HuH-7 (cell line): ENCODE results near the gene FGGY.
A peak's percentile ranks its signal among the peaks of the same experiment; 100 is the strongest.
"Not testable (repeated sequence)": the region's sequence is repeated elsewhere in the genome, so short reads cannot be mapped to it uniquely, and the experiment has no call there.

Experiments used
- DNase-seq: peaks from one replicate; pipeline ENCODE4 v3.0.0; 2011; ENCODE audit warnings: low spot score

Gene FGGY

GRCh38 chr1:59549903-59550302 is 253.0 kb downstream of the FGGY start:
- peak; percentile 12 for DNase-seq

DNA sequence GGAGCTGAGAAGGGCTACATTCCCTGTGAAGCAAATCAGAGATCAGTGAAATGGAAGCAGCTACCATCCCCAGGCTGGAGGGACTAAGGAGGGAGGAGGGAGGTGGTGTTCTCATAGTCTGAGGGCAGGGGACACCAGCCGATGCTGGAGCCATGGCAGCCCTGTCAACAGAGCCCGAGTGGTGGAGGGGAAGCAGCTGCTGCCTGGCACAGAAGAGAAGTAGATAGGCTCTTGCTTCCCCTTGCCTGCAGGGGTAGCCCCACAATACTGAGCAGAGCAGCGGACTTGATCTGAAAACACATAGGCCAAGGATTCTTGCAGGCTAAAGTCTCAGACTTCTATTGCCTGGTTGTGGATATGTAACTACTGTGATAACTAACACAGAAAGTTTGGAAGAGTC is 255.1 kb downstream of the FGGY start:
- no peak for DNase-seq

DNA sequence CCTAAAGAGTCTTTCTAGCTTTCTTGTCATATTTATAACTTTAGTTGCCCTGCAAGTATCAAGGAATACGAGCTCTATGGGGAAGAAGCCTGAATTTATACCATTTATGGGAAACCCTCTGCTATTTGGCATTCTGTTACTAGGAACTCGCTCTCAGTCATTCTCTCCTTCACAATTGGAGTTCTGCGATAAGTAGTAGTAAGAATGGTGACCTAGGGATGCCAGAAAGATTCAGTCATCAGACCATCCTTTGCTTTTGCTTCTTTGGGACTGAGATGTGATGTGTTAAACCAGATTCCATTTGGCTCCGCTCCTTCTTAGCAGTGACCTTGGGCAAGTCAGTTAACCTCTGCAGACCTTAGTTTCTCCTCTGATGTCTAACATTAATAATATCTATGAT is 256.5 kb downstream of the FGGY start:
- no peak for DNase-seq

DNA sequence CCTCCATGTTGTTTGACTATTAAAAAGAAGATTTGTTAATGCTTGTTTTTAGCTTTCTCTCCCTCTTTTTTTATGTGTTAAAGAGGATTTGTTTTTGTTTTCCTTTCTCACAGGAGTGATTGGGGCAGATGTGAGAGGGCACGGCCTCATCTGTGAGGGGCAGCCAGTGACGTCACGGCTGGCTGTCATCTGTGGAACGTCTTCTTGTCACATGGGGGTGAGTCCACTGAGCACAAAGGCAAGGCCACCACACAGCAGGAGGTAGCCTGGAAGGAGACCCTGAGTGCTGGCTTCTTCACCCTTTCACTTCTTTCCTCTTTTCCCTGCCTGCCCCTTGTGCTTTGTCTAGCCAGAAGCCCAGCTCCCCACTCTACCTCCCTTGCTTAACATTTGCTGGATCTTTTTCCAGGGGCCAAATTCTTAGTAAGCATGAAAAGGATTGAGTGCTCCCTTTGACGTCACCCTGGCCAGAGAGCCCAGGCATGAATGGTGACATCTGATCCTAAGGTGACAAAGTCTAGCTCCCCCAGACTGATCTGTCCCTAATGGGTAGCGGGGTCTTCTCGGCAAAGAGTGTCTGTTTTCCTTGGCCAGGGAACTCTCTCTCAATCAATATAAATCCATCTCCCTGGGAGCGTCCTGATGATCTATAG is 257.2 kb downstream of the FGGY start:
- DNase-seq = no peak

DNA sequence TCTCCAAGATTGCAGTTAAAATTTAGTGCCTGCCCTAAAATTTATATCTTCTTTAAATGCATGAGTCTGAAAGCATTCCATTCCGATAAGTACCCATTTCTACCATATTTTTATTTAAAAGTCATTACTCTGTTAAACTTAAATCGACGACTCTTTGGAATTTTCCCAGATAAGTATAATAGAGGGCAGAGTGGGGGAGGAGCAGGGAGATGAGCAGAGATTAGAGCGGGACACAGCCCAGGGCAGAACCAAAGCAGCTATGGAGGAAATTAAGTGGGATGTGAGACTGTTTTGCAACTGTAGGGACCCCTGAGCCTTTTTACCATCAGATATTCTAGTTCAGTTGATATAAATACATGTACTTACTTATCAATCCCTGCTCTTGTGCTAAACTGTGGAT is 257.9 kb downstream of the FGGY start:
- no peak for DNase-seq

- no peak for DNase-seq
These were observed 259.5 kb downstream of the FGGY start for GRCh38 chr1:59556398-59556797.

DNA sequence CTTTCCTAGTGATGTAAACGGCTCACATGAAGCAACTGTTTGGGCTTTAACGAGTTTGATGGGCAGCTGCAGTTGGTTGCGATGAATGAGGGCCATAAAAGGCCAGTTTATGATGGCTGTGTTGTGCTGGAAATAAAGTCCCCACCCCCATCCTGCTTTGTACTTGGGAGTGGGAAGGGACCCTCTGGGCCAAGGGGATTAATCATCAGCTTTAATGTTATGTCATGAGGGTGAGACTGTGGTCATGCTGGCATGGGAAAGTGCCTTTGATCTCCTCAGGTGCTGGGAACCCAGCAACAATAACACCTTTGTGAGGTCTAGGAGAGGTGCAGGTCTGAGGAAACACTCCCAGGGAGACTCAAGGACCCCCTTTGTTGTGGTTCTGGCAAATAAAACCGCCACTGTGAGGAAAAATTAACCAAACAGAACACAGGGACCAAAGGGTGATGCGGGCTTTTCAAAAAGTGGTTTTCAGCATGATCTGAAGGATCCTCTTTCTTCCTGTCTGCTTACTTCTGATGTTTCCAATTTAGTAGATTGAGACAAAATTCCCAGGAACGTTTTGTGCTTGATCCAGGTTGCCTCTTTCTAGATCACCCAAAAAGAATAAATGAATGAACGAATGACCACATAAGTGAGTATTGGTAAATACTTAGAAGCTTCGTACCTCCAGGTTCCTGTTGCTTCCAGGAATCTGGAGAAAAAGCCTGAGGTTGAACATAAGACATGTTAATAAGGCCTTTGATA is 260.1 kb downstream of the FGGY start:
- peak; percentile 39 for DNase-seq

DNA sequence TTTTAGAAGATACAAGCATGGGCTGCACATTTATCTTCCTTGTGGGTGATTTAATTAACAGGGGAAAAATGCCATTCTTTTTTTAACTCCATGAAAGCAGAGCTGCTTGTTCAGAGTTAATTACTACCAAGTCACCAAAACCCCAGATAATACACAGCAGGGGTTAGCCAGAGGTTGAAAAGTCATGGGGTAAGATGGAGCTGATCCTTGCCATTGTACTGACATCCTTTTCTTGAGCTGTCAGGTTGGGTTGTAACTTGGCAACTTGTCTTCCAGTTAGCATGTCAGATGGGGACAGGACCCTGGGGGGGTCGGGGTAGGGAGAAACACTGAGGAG is 260.6 kb downstream of the FGGY start:
- no peak for DNase-seq

GRCh38 chr1:59558580-59558979 is 261.7 kb downstream of the FGGY start:
- DNase-seq = not testable (repeated sequence)

DNA sequence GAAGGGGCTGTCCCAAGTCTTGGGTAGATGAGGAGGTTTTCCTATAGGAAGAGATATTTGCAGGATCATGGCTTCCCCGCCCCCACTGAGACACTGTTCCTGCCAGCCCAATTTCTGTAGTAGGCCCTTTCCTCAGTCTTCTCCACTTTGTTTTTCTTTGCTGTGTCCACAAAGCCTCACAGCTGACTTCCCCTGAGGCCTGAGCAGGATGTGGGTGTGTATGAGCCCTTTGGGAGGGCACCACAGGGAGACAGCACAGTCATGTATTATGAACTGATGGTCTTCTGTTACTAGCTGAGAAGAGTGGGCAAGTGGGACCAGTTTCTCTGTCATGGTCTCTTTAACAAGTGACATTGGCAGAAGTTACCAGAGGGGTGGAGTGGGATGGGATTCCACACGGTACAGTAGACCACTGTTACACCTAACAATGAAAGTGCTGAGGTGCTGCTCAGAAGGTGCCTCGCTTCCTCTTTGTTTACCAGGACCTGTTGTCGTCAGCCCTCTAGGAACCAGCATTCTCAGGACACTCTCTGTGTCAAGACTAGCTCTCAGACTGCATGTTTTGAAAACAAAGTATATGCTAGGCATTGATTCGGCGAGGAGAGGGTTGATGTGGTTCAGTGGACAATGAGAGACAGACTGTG is 264.0 kb downstream of the FGGY start:
- DNase-seq = no peak

- DNase-seq = no peak
These were observed 264.9 kb downstream of the FGGY start for GRCh38 chr1:59561796-59562195.

DNA sequence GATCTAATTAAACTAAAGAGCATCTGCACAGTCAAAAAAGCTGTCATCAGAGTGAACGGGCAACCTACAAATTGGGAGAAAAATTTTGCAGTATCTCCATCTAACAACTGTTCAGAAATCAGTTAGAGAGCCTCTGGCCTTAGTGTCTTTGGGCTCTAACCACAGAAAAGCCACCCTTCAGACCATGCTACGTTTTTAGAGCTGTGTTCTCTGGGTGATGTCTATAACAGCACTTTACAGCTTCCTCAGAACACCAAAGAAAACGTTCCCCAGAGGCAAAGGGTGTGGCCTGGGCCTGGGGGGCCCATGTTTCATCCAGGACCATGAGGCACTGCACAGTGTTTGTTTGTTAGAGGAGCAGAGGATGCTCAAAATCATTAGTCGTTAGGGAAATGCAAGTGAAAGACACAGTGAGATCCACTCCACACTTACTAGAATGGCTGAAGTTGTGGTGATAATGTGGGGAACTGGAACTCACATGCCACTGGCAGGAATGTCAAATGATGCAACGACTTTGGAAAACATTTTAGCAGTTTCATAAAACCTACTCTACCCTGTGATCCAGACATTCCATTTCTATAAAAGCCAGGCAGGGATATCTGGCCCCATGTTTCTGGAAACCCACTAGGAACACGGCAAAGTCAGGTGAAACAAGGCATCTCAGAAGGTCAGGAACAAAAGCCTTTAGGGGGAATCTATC is 267.4 kb downstream of the FGGY start:
- no peak for DNase-seq

DNA sequence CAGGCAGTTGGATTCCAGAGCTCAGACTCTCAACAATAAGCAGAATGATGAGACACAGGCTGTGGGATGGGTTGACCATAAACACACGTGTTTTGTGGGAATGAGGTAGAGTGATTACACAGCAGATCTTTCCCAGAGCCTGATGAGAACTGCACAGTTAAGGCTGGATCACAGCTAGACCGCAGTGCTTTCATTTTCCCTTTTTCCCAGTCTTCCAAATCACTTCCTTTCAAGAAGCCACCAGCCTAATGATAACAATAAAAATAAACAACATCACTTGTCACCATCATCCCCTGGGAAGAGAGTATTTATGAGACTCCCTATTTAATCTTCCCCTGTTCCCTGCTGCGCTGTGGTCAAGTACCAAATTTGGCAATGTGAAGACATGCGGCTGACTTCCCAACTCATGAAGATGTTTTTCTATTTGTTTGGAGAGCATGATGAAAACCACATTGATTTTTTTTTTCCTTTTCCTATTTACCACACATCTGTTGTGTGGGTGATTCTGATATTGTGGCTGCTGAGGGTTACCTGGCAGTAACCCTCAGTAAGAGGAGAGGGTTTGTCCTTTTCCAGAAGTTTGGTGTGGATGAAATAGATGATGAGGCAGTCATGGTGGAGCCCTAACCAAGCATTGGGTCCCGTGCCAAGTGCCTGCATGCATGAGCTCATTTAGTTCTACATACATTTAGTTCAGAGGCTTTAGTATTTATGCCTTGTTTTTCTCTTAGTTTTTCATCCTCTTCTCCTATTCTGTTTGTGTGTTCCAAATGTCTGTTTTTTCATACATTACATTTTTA is 268.9 kb downstream of the FGGY start:
- DNase-seq = no peak

- no peak for DNase-seq
These were observed 271.5 kb downstream of the FGGY start for GRCh38 chr1:59568158-59568935.

DNA sequence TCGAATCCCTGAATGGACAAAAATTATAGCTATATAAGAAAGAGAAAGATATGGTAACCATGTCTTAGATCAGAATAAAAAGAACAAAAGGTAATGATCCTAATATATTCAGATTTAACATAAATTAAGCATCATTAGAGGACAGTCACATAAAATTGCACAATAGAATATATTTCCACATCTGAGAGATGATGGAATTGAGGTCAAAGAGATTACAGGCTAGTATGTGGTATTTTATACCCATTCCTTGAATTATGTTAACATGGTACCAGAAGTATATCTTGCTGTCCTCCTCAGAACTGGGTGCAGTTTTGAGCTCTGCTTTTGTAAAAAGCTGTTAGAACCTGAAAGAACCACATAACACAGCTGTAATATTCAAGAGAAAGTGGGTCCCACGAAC is 272.3 kb downstream of the FGGY start:
- no peak for DNase-seq

GRCh38 chr1:59570524-59570923 is 273.6 kb downstream of the FGGY start:
- no peak for DNase-seq

- no peak for DNase-seq
These were observed 277.2 kb downstream of the FGGY start for GRCh38 chr1:59574085-59574484.

DNA sequence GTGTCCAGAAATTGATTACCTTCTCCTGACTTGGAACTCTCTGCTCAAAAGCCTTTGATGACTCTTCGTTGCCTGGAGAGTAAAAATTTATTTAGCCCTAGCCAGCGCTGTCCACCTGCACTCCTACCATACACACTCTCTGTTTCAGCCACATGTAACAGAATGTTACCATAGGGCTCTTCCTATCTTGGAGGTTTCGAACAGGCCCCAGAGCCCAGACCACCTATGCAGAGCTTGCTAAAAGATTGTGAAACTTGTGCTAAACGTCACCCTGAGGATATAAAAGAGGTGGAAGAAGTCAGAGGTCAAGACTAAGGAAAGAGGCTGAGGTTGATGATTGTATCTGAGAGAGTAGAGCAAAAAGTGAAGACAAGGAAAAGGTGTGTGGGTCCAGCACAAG is 280.9 kb downstream of the FGGY start:
- no peak for DNase-seq

- DNase-seq = no peak
These were observed 282.3 kb downstream of the FGGY start for GRCh38 chr1:59579222-59579621.

DNA sequence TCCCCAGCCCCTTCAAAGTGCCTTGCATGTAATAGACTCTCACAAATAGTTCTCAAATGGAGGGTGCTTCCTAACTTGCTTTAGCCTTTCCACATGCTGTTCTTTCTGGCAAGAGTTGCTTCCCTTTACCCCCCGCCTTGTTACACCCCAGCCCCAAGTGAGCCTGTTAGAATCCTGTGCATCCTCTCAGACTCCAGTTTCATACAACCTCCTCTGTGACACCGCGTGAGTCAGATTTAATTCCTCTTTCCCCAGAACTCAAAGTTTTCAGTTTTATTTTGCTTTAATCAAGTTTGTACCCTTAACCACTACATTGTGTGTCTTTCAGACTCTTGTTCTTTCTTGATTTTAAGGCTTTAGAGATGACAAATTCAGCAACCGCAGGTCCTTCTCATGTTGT is 283.4 kb downstream of the FGGY start:
- no peak for DNase-seq

GRCh38 chr1:59592410-59592809 is 295.5 kb downstream of the FGGY start:
- not testable (repeated sequence) for DNase-seq
